ENCODE data around the gene TECR. TPM values are rescaled to one million over a fixed set of nuclear protein-coding genes. Genes with fewer than 3 reads are reported as not detected.
A peak's percentile ranks its signal among the peaks of the same experiment; 100 is the strongest.

The TECR gene
- total RNA-seq, 1 experiment from 2014 or later, result 145 TPM

DNA sequence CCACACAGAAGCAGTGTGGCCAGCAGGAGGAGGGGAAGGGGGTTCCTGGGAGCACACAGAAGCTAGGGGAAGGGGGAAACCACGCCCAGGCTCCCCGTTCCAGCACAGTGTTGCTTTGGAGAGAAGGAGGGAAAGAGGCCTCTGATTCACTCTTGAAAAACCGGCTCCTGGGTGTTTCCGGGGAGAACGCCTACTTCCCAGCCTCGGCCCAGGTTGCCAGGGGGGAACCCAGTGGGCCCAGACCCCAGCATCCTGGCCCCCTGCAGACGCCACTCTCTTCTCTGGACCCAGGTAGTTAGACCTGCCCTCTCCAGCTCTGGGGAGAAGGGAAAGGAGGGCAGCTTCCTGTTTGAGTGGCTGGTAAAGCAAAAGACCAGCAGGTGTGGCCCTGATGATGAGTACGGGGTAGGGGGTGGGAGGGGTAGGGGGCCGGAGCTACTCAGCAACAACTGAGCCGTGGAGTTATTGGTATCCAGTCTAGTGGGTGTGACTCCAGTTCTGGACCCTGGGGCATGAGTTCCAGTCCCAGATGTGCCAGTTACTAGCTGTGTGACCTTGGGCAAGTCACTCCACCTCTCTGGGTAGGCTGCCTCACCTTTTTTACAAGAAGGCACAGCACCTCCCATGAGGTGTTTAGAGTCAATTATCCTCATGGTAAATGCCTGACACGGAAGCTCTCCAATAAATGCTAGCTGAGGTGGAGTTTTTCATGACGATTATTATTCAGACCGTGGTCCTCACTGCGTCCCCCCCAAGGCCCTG lies 34.3 kb upstream of the TECR start:
- peaks cover 45% of the 10 kb centered on the region for H3K79me2 ChIP-seq (ENCODE audit: low read length)
- H3K9ac ChIP-seq (ENCODE audit: low read length), result peak overlapping the region; percentile 85
- peaks cover 5% of the 10 kb centered on the region for H3F3A ChIP-seq (ENCODE audit: low read length, unreplicated experiment)
- intact Hi-C loops (cut with micrococcal nuclease), result no loop called here
- peak overlapping the region; percentile 49; the same call in 1 of the 2 replicates for H2AFZ ChIP-seq (ENCODE audit: low read length)
- H3K4me2 ChIP-seq (ENCODE audit: low read length), result peak overlapping the region; percentile 97
- ChIA-PET POLR2A (ENCODE audit: unreplicated experiment) (interaction anchor here (0.5 kb wide), 2 partner anchors 8 to 114 kb away, joined by 3 to 9 read pairs; no protein-coding TSS in a partner anchor), CTCF (interaction anchor here (0.6 to 0.9 kb wide), 2 partner anchors 11 to 23 kb away, joined by 3 to 5 read pairs; partner anchors contain the start of gene DNAJB1)
- no peaks in the 10 kb centered on the region for H3K9me3 ChIP-seq (ENCODE audit: low read length)
- peak; percentile 79 for DNase-seq
- H3K4me1 ChIP-seq (ENCODE audit: insufficient read depth, low read length), result peaks cover 24% of the 10 kb centered on the region
- H3K27ac ChIP-seq (ENCODE audit: low read length), result peak overlapping the region; percentile 81
- ATAC-seq, result peak; percentile 9
- peaks cover 14% of the 10 kb centered on the region; the same call in 1 of the 2 replicates for H3K36me3 ChIP-seq (ENCODE audit: low read depth, low read length)
- BruUV-seq (replicated peaks), result no TSS peak
- H3K27me3 ChIP-seq (ENCODE audit: low read length), result no peaks in the 10 kb centered on the region
- no peaks in the 10 kb centered on the region for H3K9me2 ChIP-seq (replicated peaks; ENCODE audit: low read length)
- peaks cover 18% of the 10 kb centered on the region for H4K20me1 ChIP-seq (ENCODE audit: low read length)
- TF ChIP-seq, protein P1, sequence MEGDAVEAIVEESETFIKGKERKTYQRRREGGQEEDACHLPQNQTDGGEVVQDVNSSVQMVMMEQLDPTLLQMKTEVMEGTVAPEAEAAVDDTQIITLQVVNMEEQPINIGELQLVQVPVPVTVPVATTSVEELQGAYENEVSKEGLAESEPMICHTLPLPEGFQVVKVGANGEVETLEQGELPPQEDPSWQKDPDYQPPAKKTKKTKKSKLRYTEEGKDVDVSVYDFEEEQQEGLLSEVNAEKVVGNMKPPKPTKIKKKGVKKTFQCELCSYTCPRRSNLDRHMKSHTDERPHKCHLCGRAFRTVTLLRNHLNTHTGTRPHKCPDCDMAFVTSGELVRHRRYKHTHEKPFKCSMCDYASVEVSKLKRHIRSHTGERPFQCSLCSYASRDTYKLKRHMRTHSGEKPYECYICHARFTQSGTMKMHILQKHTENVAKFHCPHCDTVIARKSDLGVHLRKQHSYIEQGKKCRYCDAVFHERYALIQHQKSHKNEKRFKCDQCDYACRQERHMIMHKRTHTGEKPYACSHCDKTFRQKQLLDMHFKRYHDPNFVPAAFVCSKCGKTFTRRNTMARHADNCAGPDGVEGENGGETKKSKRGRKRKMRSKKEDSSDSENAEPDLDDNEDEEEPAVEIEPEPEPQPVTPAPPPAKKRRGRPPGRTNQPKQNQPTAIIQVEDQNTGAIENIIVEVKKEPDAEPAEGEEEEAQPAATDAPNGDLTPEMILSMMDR (conservative IDR thresholded peaks at IDR 0.05; ENCODE audit: low read depth, low read length), result no peak
- TF ChIP-seq EZH2 (IDR thresholded peaks at IDR 0.05; ENCODE audit: low read length, unreplicated experiment), result no peak
- TF ChIP-seq EZH2phosphoT487 (IDR thresholded peaks at IDR 0.05; ENCODE audit: borderline replicate concordance, low read length), result no peak
- H3K4me3 ChIP-seq (ENCODE audit: low read length), result peak overlapping the region; percentile 93

DNA sequence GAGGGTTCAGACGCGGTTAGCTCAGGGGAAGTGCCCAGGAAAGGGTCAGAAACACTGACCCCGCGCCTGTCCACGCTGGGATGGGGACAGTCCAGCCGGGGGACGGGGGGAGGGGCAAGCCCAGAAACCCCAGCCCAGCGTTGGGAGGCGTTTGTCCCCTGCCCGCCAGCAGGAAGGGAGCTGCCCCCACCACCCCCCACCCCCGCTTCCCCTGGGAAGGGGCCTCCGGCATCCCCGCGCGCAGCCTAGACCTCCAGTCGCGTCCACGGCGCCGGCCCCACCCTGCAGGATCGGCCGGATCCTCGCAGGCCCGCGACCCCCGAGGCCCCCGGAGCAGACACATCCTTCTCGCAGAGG lies 33.7 kb upstream of the TECR start:
- intact Hi-C loops (cut with micrococcal nuclease), result loop anchor here (1.0 to 2.0 kb wide), 3 partner anchors 11 to 33 kb away; partner anchors contain the start of genes PTGER1 and TECR
- Histone ChIP-seq H3K9me3 (ENCODE audit: low read length) (no peaks in the 10 kb centered on the region), H3K9me2 (replicated peaks; ENCODE audit: low read length) (no peaks in the 10 kb centered on the region), H3K9ac (ENCODE audit: low read length) (peak overlapping the region; percentile 85), H3K27ac (ENCODE audit: low read length) (peak overlapping the region; percentile 81), H3K27me3 (ENCODE audit: low read length) (no peaks in the 10 kb centered on the region), H3K4me1 (ENCODE audit: insufficient read depth, low read length) (peaks cover 24% of the 10 kb centered on the region), H3K4me3 (ENCODE audit: low read length) (peak overlapping the region; percentile 93), H2AFZ (ENCODE audit: low read length) (peak overlapping the region; percentile 49; the same call in 1 of the 2 replicates), H3K79me2 (ENCODE audit: low read length) (peaks cover 45% of the 10 kb centered on the region), H3K4me2 (ENCODE audit: low read length) (peak overlapping the region; percentile 97), H4K20me1 (ENCODE audit: low read length) (peaks cover 18% of the 10 kb centered on the region), H3K36me3 (ENCODE audit: low read depth, low read length) (peaks cover 14% of the 10 kb centered on the region; the same call in 1 of the 2 replicates), H3F3A (ENCODE audit: low read length, unreplicated experiment) (peaks cover 5% of the 10 kb centered on the region)
- ChIA-PET CTCF (interaction anchor here (0.6 to 2.2 kb wide), 2 partner anchors 10 to 39 kb away, joined by 3 to 15 read pairs; no protein-coding TSS in a partner anchor), POLR2A (ENCODE audit: unreplicated experiment) (interaction anchor here (0.5 to 1.0 kb wide), 3 partner anchors 9 to 113 kb away, joined by 3 to 9 read pairs (median 3); no protein-coding TSS in a partner anchor)
- DNase-seq, result no peak
- ATAC-seq, result peak; percentile 1
- TF ChIP-seq, protein P1 (conservative IDR thresholded peaks at IDR 0.05; ENCODE audit: low read depth, low read length), result no peak
- TF ChIP-seq EZH2phosphoT487 (IDR thresholded peaks at IDR 0.05; ENCODE audit: borderline replicate concordance, low read length) (no peak), EZH2 (IDR thresholded peaks at IDR 0.05; ENCODE audit: low read length, unreplicated experiment) (no peak)
- no TSS peak for BruUV-seq (replicated peaks)
